CD4-positive, alpha-beta T cell (primary cell): ENCODE results near the gene DTD1. TPM values are rescaled to one million over a fixed set of nuclear protein-coding genes. Genes with fewer than 3 reads are reported as not detected.

Experiments used
- ATAC-seq: fragments of 200-7000 bp; cut with Tn5 transposase; one replicate; pipeline ENCODE4 v1.10.0; 2022; ENCODE audit warnings: mild to moderate bottlenecking; ENCODE audit not compliant: poor library complexity
- CTCF ChIA-PET: fragments of 350-600 bp; sonication (Branson Sonifier 250); formaldehyde crosslinking; loops from one replicate; lab custom pipeline; 2021; ENCODE audit warnings: antibody characterized with exemption, inconsistent platforms; lab: Charles Lee
- POLR2A ChIA-PET: fragments of 350-600 bp; sonication (Branson Sonifier 250); formaldehyde crosslinking; loops from one replicate; lab custom pipeline; 2021; ENCODE audit warnings: antibody characterized with exemption, inconsistent platforms; lab: Charles Lee
- DNase-seq, 14 experiments: peaks; one replicate each; pipeline ENCODE4 v3.0.0-alpha.2; 2013 to 2020; ENCODE audit warnings: mixed read lengths in 2 of 14
- H3K27ac ChIP-seq, 2 donors: one replicate each; pipeline versions ENCODE4 v1.5.1 to v1.7.0; 2013; ENCODE audit warnings: low read length in 2 of 2, low read depth in 1 of 2, mild to moderate bottlenecking in 1 of 2
- H3K27me3 ChIP-seq, 2 experiments: 1 replicate in 1 of 2; 2 replicates in 1 of 2; pipeline versions ENCODE4 v1.6.1 to v1.7.0; 2013; ENCODE audit warnings: low read length in 2 of 2, control low read depth in 1 of 2, mild to moderate bottlenecking in 1 of 2, moderate library complexity in 1 of 2; ENCODE audit not compliant: insufficient read depth in 2 of 2, control insufficient read depth in 1 of 2
- H3K36me3 ChIP-seq: one replicate; pipeline ENCODE4 v1.6.1; 2013; ENCODE audit warnings: low read length, control low read depth; ENCODE audit not compliant: insufficient read depth
- H3K4me1 ChIP-seq: one replicate; pipeline ENCODE4 v1.6.1; 2013; ENCODE audit warnings: low read length, control low read depth; ENCODE audit not compliant: insufficient read depth
- H3K4me3 ChIP-seq: one replicate; pipeline ENCODE4 v1.5.1; 2013; ENCODE audit warnings: mild to moderate bottlenecking, low read length, moderate library complexity
- H3K9me3 ChIP-seq, 2 experiments: 1 replicate in 1 of 2; 2 replicates in 1 of 2; pipeline versions ENCODE4 v1.6.1 to v1.7.0; 2013; ENCODE audit warnings: low read length in 2 of 2, mild to moderate bottlenecking in 2 of 2, control low read depth in 1 of 2, moderate library complexity in 1 of 2; ENCODE audit not compliant: control insufficient read depth in 1 of 2, insufficient read depth in 1 of 2
- H3K27ac Mint-ChIP-seq: one replicate; pipeline ENCODE4 v1.8.0; 2020; ENCODE audit warnings: mixed read lengths
- H3K27me3 Mint-ChIP-seq: one replicate; pipeline ENCODE4 v1.8.0; 2021; ENCODE audit warnings: mixed read lengths
- H3K36me3 Mint-ChIP-seq: one replicate; pipeline ENCODE4 v1.8.0; 2021; ENCODE audit warnings: low read depth, mixed read lengths
- H3K4me1 Mint-ChIP-seq: one replicate; pipeline ENCODE4 v1.8.0; 2021; ENCODE audit warnings: low read depth, mixed read lengths
- H3K4me3 Mint-ChIP-seq: one replicate; pipeline ENCODE4 v1.8.0; 2020; ENCODE audit warnings: mild to moderate bottlenecking, mixed read lengths
- H3K9me3 Mint-ChIP-seq: one replicate; pipeline ENCODE4 v1.8.0; 2020; ENCODE audit warnings: mixed read lengths
- CTCF ChIP-seq: fragments of 200-600 bp; IDR thresholded peaks from one replicate; pipeline ENCODE4 v1.8.0; 2022; ENCODE audit warnings: antibody characterized with exemption, mild to moderate bottlenecking
- intact Hi-C, 2 experiments: fragments of 100-400 bp; cut with DNase I in 1 of 2; cut with micrococcal nuclease in 1 of 2; formaldehyde crosslinking; loops; one replicate each; pipeline versions ENCODE4 v1.15.1 to v1.9.0; 2023 to 2025; cut with DNase I, micrococcal nuclease
- total RNA-seq, 174 experiments: library from RNA in 2 of 174; stranded (reverse) in 2 of 174; gene quantifications; one replicate each; pipeline ENCODE4 v1.2.3 and lab custom pipeline; 2021 to 2026

The DTD1 gene
- total RNA-seq, 2 experiments from 2014 or later, result 15.4 to 16.1 TPM

- intact Hi-C loops, result no loop called here
- H3K27ac ChIP-seq, result no peak overlapping the region
- no peaks in the 10 kb centered on the region for H3K27me3 Mint-ChIP-seq
- H3K36me3 ChIP-seq, result peaks cover 5% of the 10 kb centered on the region
- no peak overlapping the region for H3K4me3 ChIP-seq
- peaks cover 6% of the 10 kb centered on the region for H3K36me3 Mint-ChIP-seq
- TF ChIP-seq CTCF, result no peak
- no peaks in the 10 kb centered on the region for H3K27me3 ChIP-seq
- H3K27ac Mint-ChIP-seq, result no peak overlapping the region
- H3K4me3 Mint-ChIP-seq, result no peak overlapping the region
- H3K4me1 ChIP-seq, result no peaks in the 10 kb centered on the region
- no peaks in the 10 kb centered on the region for H3K9me3 Mint-ChIP-seq
- CTCF ChIA-PET, result no interaction called here
- ATAC-seq, result no peak
- POLR2A ChIA-PET, result no interaction called here
- H3K9me3 ChIP-seq, result no peaks in the 10 kb centered on the region
- no peak for DNase-seq
- no peaks in the 10 kb centered on the region for H3K4me1 Mint-ChIP-seq
These were observed 66.0 kb downstream of the DTD1 start for GRCh38 chr20:18653736-18654447.

GRCh38 chr20:18654448-18654773, 66.6 kb downstream of the DTD1 start:
- H3K4me3 Mint-ChIP-seq, result no peak overlapping the region
- H3K27me3 ChIP-seq, result no peaks in the 10 kb centered on the region
- H3K4me1 ChIP-seq, result no peaks in the 10 kb centered on the region
- no peaks in the 10 kb centered on the region for H3K4me1 Mint-ChIP-seq
- POLR2A ChIA-PET, result no interaction called here
- H3K4me3 ChIP-seq, result no peak overlapping the region
- H3K36me3 ChIP-seq, result peaks cover 5% of the 10 kb centered on the region
- no peaks in the 10 kb centered on the region for H3K27me3 Mint-ChIP-seq
- no peaks in the 10 kb centered on the region for H3K9me3 ChIP-seq
- DNase-seq (no peak), ATAC-seq (no peak)
- no peak overlapping the region for H3K27ac ChIP-seq
- CTCF ChIA-PET, result no interaction called here
- H3K27ac Mint-ChIP-seq, result no peak overlapping the region
- no peaks in the 10 kb centered on the region for H3K9me3 Mint-ChIP-seq
- no peak for TF ChIP-seq CTCF
- intact Hi-C loops, result no loop called here
- H3K36me3 Mint-ChIP-seq, result peaks cover 6% of the 10 kb centered on the region

- Mint-ChIP-seq H3K9me3 (no peaks in the 10 kb centered on the region), H3K27me3 (no peaks in the 10 kb centered on the region), H3K4me1 (no peaks in the 10 kb centered on the region), H3K27ac (no peak overlapping the region), H3K4me3 (no peak overlapping the region), H3K36me3 (peaks cover 10% of the 10 kb centered on the region)
- Histone ChIP-seq H3K9me3 (no peaks in the 10 kb centered on the region), H3K36me3 (no peaks in the 10 kb centered on the region), H3K4me3 (no peak overlapping the region), H3K4me1 (no peaks in the 10 kb centered on the region), H3K27ac (no peak overlapping the region), H3K27me3 (no peaks in the 10 kb centered on the region)
- ATAC-seq (no peak), DNase-seq (no peak)
- no peak for TF ChIP-seq CTCF
- POLR2A ChIA-PET, result no interaction called here
- intact Hi-C loops, result no loop called here
- CTCF ChIA-PET, result no interaction called here
These were observed 69.7 kb downstream of the DTD1 start for GRCh38 chr20:18657575-18657974.
